ENCODE measurements around the gene RPL7L1.

DNA sequence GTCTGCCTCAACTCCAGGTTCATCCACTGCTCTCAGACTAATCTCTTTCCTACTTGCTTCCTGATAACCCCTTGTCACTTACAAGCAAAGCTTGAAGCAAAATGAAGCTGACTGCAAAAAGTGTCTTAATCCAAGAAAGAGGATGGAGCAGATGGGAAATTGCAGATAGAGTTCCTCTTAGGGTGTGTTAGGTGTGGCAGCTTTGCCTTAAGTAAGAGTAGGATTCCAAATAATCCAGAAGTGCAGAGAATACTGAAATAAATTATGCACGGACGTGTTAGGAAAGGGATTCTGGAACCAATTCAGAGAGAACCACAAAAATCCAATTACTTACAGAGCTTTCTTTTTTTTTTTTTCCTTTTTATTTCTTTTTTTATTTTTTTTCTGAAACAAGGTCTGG is 6.1 kb upstream of the RPL7L1 start:
- TF ChIP-seq CTCF (conservative IDR thresholded peaks at IDR 0.05 in 1 of 2, IDR thresholded peaks at IDR 0.05 in 1 of 2; ENCODE audit: extremely low read depth in 1 of 2, insufficient read depth in 1 of 2, low read depth in 1 of 2, low read length in 2 of 2) (no peak), EZH2 (IDR thresholded peaks at IDR 0.05; ENCODE audit: borderline replicate concordance, low read length) (no peak)

All from mammary epithelial cell (primary cell).